ENCODE results near the gene SEC14L6.
A peak's percentile ranks its signal among the peaks of the same experiment; 100 is the strongest.
"Not testable (repeated sequence)": the region's sequence is repeated elsewhere in the genome, so short reads cannot be mapped to it uniquely, and the experiment has no call there.

Gene SEC14L6

GRCh38 chr22:30566125-30566524 is 19.6 kb upstream of the SEC14L6 start:
- no peak for DNase-seq

GRCh38 chr22:30565341-30565740 is 18.8 kb upstream of the SEC14L6 start:
- DNase-seq = no peak

GRCh38 chr22:30564761-30565119 is 18.2 kb upstream of the SEC14L6 start:
- no peak for DNase-seq

GRCh38 chr22:30564045-30564760 is 17.7 kb upstream of the SEC14L6 start:
- DNase-seq = no peak

- no peak for DNase-seq
Measured at GRCh38 chr22:30562366-30562765, 15.8 kb upstream of the SEC14L6 start.

- DNase-seq = no peak
Measured at GRCh38 chr22:30561402-30562189, 15.1 kb upstream of the SEC14L6 start.

GRCh38 chr22:30560643-30561202 is 14.2 kb upstream of the SEC14L6 start:
- not testable (repeated sequence) for DNase-seq

GRCh38 chr22:30559889-30560288 is 13.3 kb upstream of the SEC14L6 start:
- DNase-seq = no peak

GRCh38 chr22:30557243-30557642 is 10.7 kb upstream of the SEC14L6 start:
- DNase-seq = no peak

- DNase-seq = no peak
Measured at GRCh38 chr22:30556388-30556787, 9.8 kb upstream of the SEC14L6 start.

GRCh38 chr22:30555282-30556210 is 9.0 kb upstream of the SEC14L6 start:
- no peak for DNase-seq

- DNase-seq = no peak
Measured at GRCh38 chr22:30553971-30554370, 7.4 kb upstream of the SEC14L6 start.

GRCh38 chr22:30552719-30553118 is 6.2 kb upstream of the SEC14L6 start:
- no peak for DNase-seq

- not testable (repeated sequence) for DNase-seq
Measured at GRCh38 chr22:30551813-30552212, 5.3 kb upstream of the SEC14L6 start.

- DNase-seq = no peak
Measured at GRCh38 chr22:30547188-30547587, 647 bp upstream of the SEC14L6 start.

- DNase-seq = no peak
Measured at GRCh38 chr22:30542811-30543188, 3.7 kb downstream of the SEC14L6 start.

GRCh38 chr22:30541961-30542810 is 4.4 kb downstream of the SEC14L6 start:
- no peak for DNase-seq

- DNase-seq = not testable (repeated sequence)
Measured at GRCh38 chr22:30541511-30541910, 5.0 kb downstream of the SEC14L6 start.

- no peak for DNase-seq
Measured at GRCh38 chr22:30539368-30539767, 7.2 kb downstream of the SEC14L6 start.

- peak; percentile 52 for DNase-seq
Measured at GRCh38 chr22:30538280-30538679, 8.3 kb downstream of the SEC14L6 start.

- DNase-seq = no peak
Measured at GRCh38 chr22:30537083-30537731, 9.3 kb downstream of the SEC14L6 start.

Data from fibroblast of skin of back (primary cell).